NCI-H82 (cell line): Measurements from ENCODE around the gene ZNF805.
"Not testable (repeated sequence)": the region's sequence is repeated elsewhere in the genome, so short reads cannot be mapped to it uniquely, and the experiment has no call there.

Source experiments
- DNase-seq: peaks from one replicate; lab custom pipeline; 2025; lab: John Stamatoyannopoulos, UW

The ZNF805 gene

GRCh38 chr19:57269515-57270250, 29.3 kb downstream of the ZNF805 start:
- DNase-seq, result no peak

- DNase-seq, result no peak
Measured at GRCh38 chr19:57271280-57271679, 30.8 kb downstream of the ZNF805 start.

GRCh38 chr19:57273014-57273413, 32.6 kb downstream of the ZNF805 start:
- no peak for DNase-seq

GRCh38 chr19:57276430-57276829, 36.0 kb downstream of the ZNF805 start:
- no peak for DNase-seq

DNA sequence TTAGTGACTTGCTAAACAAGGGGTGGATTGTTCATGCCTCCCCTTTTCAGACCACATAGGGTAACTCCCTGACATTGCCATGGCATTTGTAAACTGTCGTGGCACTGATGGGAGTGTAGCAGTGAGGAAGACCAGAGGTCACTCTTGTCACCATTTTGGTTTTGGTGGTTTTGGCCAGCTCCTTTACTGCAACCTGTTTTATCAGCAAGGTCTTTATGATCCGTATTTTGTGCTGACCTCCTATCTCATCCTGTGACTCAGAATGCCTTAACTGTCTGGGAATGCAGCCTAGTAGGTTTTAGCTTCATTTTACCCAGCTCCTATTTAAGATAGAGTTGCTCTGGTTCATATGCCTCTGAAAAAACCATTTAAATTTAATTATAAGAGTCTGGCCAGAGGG, 38.0 kb downstream of the ZNF805 start:
- not testable (repeated sequence) for DNase-seq

DNA sequence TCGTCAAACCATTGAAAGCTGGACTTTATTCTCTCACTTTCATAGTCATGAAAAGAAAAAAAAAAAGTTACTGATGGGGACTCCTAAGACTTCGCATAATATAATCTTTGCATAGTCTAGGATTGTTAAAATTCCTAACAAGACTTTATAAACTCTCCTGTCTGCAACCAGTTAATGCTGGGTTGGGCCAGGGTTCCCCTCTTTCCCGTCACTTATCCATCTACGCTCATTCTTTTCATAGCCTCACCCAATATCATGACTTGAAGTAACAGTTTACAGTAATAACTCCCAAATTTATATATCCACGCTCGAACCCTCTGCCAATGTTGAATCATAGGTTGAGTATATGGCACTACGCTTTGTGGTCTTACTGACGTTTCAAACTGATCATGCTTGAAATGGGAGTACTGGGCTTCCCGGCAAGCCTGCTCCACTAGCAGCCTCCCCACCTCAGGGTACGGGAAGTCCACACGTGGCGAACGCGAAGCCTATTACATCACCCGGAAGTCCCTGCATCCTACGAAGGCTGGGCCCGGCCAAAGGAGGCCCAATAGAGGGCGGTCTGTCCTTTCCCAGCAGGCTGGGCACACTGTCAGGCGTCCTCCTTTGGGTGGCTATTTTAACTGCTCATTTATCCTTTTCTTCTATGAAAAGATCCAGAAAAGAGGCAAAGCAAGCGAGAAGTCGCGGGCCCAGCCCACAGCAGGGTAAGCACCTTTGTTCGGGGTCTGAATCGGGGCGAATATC, 39.2 kb downstream of the ZNF805 start:
- peak; percentile 97 for DNase-seq

GRCh38 chr19:57280165-57280961, 39.9 kb downstream of the ZNF805 start, which contains the start of gene ZNF460:
TSS of gene ZNF460 (plus strand) at chr19:57280485. CDS start at chr19:57280807, 322 bp downstream.
- DNase-seq, result peak; percentile 98

DNA sequence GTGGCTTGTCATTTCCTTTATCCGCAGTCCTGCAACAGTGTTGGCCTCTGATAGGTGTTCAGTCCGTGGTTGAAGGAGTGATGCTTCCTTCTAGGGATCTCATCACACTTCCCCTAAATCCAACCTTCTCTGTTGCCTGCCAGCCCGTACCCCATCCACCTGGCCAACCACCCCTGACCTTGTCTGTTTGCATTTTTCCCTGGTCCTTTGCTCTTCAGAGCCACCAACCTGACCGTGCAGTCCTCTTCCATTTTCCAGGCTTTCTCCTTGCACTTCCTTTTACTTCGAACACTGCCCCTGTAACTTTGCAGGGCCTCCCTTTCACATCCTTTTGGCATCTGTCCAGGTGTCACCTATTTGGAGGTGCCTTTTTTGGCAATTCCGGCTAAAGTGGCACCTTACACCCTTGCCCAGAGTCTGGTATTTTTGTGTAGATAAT, 40.5 kb downstream of the ZNF805 start:
- DNase-seq, result peak; percentile 19

GRCh38 chr19:57282011-57282643, 41.7 kb downstream of the ZNF805 start:
- DNase-seq, result no peak

GRCh38 chr19:57288373-57288772, 47.9 kb downstream of the ZNF805 start:
- DNase-seq, result no peak

DNA sequence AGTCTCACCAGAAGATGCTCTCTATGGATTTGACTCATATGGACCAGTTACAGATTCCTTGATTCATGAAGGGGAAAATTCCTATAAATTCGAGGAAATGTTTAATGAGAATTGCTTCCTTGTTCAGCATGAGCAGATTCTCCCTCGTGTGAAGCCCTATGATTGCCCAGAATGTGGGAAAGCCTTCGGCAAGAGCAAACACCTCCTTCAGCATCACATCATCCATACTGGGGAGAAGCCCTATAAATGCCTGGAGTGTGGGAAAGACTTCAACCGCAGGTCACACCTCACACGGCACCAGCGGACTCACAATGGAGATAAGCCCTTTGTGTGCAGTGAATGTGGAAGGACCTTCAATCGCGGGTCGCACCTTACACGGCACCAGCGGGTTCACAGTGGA, 50.5 kb downstream of the ZNF805 start:
- no peak for DNase-seq

DNA sequence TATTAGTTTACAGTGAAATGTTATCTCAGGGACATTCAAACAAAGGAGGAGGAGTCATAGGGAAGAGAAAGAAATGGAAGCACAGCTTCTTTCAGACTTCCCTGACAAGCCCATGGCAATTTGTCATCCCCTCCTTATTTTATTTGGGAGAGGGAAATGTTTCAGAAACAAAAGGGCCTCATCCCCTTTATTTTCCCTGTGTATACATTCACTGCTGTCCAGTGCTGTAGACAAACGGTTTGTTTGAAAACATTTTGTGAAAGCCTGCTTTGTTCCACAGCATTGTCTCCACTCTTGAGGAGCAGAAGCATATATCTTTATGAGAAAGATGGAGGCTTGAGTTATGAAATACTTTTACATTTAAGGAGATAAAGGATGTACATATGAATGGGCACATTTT, 52.1 kb downstream of the ZNF805 start:
- DNase-seq, result no peak

GRCh38 chr19:57293719-57294118, 53.3 kb downstream of the ZNF805 start:
- DNase-seq, result no peak

- no peak for DNase-seq
Measured at GRCh38 chr19:57302020-57302465, 61.6 kb downstream of the ZNF805 start.

- no peak for DNase-seq
Measured at GRCh38 chr19:57302727-57303401, 62.4 kb downstream of the ZNF805 start.
